Measurements from ENCODE around the gene DDX39A.

DNA sequence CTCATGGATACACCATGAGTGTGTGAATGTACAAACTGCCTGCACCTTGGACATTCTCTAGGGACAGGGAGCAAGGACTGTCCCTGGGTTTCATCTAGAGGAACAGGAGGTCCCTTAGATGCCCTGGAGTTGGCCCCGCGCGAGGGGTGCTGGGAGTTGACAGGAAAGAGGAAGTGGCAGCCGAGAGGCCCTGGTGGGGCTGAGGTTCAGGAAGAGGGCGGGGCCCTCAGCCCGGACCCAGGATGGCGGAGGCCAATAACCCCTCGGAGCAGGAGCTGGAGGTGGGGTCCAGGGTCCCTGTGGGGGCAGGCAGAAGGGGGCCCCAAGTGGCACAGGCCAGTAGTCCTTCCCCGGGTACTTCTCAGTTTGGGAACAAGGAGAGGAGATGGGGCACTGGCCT, 20.9 kb upstream of the DDX39A start:
- TF ChIP-seq, protein P1, sequence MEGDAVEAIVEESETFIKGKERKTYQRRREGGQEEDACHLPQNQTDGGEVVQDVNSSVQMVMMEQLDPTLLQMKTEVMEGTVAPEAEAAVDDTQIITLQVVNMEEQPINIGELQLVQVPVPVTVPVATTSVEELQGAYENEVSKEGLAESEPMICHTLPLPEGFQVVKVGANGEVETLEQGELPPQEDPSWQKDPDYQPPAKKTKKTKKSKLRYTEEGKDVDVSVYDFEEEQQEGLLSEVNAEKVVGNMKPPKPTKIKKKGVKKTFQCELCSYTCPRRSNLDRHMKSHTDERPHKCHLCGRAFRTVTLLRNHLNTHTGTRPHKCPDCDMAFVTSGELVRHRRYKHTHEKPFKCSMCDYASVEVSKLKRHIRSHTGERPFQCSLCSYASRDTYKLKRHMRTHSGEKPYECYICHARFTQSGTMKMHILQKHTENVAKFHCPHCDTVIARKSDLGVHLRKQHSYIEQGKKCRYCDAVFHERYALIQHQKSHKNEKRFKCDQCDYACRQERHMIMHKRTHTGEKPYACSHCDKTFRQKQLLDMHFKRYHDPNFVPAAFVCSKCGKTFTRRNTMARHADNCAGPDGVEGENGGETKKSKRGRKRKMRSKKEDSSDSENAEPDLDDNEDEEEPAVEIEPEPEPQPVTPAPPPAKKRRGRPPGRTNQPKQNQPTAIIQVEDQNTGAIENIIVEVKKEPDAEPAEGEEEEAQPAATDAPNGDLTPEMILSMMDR (IDR thresholded peaks at IDR 0.05): no peak
- TF ChIP-seq POLR2A (IDR thresholded peaks at IDR 0.05): no peak

Data from adrenal gland (tissue), 5 donors.